Epithelial cell of prostate (primary cell): ENCODE measurements around the gene LONP1.
"Not testable (repeated sequence)": the region's sequence is repeated elsewhere in the genome, so short reads cannot be mapped to it uniquely, and the experiment has no call there.

ENCODE experiments used
- DNase-seq: peaks from one replicate; pipeline ENCODE4 v3.0.0-alpha.2; 2011; ENCODE audit warnings: low read depth, low spot score
- H3K27ac ChIP-seq: fragments of 450-650 bp; 2 replicates; pipeline ENCODE4 v1.5.1; 2017; ENCODE audit warnings: mild to moderate bottlenecking

The LONP1 gene

GRCh38 chr19:5713228-5713627 lies 6.7 kb downstream of the LONP1 start:
- no peak for DNase-seq

DNA sequence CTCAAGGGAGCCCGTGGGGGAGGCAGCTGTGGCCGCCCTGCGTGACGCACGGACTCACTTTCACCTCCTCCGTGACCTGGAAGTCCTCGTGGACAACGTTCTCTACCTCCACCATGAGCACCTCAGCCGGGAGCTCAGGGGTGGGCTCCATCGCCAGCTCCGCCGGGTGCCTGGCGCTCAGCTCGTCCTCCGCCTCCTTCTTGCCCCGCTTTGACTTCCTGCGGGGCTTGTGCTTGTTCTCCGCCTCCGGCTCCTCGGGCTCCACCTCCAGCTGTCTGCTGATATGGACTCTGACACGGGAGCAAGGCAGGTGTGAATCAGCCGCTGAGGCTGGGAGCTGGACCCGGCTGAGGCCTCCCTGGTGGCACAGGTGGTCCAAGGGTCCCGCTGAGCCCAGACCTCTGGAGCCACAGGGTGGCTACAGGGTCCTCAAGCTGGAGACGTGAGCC lies 8.2 kb downstream of the LONP1 start:
- no peak overlapping the region for H3K27ac ChIP-seq
- DNase-seq, result no peak

More at GRCh38 chr19:5713228-5713627, 6.7 kb downstream of the LONP1 start:
- no peak overlapping the region for H3K27ac ChIP-seq

DNA sequence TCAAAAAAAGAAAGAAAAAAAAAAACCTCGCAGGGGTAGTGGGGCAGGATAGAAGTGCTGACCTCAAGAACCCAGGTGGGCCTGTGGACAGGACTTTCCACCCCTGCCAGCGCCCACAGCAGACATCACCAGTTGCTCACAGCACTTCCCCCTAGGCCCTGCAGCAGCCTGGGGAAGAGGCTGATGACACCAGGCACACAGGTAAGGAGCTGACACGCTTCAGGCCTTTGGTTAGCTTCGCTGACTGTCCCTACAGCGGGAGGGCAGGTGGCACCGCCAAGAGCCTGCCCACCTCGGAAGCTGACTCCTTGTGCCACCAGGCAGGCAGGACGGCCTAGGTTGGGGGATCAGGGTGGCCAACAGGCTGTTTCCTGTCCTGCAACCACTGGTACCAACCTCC lies 8.9 kb downstream of the LONP1 start:
- DNase-seq, result no peak
- no peak overlapping the region for H3K27ac ChIP-seq

DNA sequence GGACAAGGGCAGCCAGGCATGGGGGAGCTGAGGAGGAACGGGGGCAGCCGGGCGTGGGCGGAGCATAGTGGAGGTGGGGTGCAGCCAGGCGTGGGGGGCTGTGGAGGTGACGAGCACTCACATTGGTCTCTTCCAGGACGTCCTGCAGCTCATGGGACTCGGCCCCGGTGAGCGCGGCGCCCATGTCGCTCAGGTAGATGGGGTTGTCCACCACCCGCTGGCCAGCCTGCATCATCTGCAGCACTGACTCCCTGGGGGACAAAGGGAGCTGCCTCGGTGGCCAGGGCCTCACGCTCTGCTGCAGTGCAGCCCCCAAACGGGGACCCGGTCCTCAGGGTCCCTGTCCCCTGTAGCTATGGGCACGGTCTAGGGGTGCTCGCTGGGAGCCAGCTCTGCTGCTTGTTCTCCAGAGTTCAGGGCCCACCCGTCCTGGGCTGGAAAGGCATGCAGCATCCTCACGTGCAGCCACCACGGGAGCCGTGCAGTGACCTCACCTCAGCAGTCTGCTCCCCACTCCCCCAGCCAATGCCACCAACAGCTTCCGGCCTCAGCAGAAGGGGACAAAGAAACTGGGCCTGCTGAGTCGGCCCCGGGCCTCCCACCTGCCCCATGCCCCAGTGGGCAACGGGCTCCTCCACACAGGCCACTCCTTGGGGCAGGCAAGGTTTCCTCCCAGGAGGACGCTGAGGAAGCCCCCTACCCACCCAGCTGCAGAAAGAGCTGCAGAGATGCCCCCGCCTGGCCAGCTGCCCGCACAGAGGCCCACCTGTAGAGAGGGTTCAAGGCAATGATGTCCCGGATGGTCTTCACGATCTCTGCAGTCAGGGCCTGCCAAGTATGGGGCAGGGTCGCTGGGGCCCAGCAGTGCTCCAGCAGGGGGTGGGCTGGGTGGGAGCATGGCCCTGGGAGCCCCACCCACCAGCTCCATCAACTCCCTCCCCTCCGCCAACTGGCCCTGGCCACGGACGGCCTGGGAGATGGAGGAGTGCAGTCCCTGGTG lies 12.1 kb downstream of the LONP1 start:
- H3K27ac ChIP-seq, result no peak overlapping the region
- no peak for DNase-seq

- DNase-seq, result no peak
- H3K27ac ChIP-seq, result no peak overlapping the region
Measured at GRCh38 chr19:5706876-5707573, 12.9 kb downstream of the LONP1 start.

DNA sequence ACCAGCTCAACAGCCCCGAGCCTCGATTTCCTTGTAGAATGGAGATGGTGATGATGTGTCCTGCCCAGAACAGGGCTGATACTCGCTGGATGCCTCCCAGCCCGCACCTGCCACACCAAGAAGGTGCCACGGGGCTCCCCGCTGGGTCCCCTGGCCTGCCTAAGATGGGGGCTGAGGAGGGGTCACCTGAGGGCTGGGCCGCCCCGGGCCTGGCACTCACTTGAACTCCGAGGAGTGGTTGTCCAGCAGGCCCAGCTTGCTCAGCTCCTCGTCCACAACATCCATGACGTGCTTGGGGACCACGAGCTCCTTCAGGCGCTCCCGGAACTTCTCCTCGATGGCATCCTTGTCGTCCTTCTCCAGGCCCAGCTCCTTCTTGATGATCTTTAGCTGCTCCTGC lies 14.4 kb downstream of the LONP1 start:
- no peak for DNase-seq
- H3K27ac ChIP-seq, result no peak overlapping the region

DNA sequence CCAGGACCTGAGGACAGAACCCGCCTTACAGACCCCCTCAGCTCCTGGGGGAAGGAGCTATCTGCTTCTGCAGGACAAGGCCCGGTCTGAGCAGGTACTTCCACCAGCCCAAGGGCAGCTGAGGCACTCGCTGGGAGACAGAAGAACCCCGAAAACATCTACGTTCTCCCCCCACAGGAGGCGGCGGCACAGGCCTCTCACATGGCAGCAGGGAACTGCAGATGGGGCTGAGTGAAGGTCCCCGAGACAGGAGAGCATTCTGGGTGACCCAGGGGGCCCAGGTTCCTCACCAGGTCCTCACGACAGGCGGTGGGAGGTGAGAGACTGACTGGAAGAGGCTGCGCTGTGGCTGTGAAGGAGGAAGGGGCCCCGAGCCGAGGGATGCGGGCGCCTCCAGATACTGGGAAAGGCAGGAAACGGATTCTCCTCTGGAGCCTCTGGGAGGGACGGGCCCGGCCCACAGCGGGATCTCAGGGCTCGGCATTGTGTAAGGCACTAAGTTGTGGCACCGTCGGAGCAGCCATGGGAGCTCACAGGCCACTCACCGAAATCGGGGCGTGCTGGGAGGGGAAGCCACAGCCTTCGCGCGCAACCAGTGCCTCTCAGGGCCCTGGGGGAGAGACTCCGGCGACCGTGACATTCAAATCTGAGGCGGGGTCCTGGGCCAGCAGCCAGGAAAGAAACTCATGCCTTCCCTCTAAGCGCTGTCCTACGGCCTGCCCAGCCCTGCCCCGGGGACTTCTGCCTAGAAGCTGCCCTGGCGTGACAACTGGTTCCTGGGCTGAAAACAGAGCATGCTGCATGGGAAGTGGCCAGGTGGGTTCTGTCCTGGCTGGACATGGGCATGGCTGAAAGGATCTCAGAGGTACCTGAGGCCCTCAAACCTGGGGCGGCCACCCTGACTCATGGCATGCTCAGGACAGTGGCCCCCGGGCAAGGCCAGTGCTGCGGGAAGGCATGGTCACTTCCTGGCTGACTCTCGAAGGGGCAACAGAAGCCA lies 15.8 kb downstream of the LONP1 start:
- no peak overlapping the region for H3K27ac ChIP-seq
- no peak for DNase-seq

GRCh38 chr19:5702053-5702410 lies 17.9 kb downstream of the LONP1 start:
- H3K27ac ChIP-seq, DNase-seq: not testable (repeated sequence)

DNA sequence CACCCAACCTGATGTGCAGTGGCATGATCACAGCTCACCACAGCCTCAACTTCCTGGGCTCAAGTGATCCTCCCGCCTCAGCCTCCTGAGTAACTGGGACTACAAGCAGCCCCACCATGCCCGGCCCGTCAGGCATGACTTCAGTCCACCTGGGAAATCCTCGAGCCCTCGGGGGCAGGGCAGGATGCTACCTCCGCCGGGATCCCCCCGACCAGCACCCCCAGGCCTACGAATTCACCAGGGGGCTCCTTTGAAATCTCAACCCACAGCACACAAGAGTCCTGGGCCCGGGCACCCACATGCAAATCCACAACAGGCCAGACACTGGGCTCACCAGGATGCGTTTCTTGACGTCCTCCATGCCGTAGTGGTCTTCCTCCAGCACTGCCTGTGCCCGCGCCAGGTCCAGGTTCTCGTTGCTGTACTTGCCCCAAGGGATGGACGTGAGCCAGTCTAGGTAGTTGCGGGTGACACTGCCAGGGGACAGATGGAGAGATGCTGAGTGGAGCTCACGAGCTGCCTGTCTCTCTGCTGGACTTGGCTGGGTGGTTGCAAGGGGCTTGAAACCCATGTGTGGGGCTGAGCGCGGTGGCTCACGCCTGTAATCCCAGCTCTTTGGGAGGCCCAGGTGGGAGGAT lies 19.4 kb downstream of the LONP1 start:
- H3K27ac ChIP-seq, result no peak overlapping the region
- no peak for DNase-seq

DNA sequence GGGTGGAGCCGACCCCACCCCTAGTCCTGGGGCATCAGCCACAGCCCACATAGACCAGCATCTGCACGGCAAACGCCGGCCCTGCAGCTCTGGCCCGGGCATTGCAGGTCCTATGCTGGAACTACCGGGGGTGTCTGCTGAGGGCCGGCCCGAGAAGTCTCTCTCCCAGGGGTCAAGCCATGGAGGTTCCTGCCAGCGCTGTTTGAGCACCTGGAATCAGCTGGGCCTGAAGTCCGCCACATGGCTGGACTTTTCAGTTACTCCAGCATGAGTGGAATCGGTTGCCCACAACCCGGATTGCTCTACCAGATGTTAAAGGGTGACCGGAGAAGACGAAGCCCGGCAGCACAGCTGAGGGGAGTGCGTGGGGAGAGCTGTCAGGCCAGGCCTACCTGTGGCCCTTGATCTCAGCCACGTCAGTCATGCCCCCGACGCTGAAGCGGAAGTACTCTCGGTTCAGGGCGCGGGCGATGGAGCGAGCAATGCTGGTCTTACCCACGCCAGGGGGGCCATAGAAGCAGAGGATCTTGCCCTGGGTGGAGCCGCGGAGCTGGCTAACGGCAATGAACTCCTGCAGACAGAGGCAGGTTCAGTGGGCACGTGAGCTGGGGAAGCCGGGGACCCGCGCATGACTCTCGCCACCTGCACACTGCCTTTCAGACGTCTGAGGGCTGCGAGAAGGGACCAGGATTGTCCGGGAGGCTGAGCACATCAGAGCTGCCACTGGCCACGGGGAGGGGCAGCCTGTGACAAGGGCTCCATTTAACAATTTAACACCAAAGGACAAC lies 21.1 kb downstream of the LONP1 start:
- no peak for DNase-seq
- no peak overlapping the region for H3K27ac ChIP-seq

- no peak overlapping the region for H3K27ac ChIP-seq
- no peak for DNase-seq
Measured at GRCh38 chr19:5697890-5698634, 21.9 kb downstream of the LONP1 start.

DNA sequence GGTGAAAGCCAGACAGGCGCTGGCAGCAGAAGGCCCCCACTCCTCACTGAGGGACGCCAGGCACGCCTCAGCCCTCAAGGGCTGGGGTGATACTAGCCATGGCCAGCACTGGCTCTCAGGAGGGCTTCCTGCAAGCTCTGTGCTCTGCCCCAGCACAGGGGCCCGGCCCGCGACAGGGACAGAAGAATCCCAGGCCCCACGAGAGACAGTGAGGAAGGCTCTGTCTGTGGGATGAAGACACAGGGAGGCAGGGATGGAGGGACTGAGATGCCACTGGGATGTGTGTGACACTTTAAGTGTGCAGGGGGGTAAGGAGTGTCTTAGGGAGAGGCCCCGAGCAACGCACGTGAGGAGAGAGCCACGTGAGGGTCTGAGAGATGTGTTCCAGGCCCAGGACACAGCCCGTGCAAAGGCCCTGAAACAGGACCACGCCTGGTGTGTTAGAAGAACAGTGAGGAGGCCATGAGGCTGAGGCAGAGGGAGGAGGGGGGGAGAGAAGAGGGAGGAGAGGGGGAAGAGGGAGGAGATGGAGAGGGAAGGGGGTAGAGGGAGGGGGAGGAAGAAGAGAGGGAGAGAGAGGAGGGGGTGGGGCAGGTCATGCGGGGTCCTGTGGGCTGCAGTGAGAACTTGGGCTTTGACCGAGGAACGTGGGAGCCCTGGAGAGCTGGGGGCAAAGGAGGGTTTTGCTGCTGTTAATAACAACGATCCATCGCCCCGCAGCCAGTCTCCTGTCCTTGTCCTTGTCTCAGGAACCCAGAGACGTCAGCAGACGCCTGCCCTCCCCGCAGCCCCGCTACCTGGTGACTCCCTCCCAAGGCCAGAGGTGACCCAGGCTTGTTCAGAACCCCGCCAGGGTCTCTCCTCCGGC lies 22.7 kb downstream of the LONP1 start:
- no peak overlapping the region for H3K27ac ChIP-seq
- DNase-seq, result no peak

DNA sequence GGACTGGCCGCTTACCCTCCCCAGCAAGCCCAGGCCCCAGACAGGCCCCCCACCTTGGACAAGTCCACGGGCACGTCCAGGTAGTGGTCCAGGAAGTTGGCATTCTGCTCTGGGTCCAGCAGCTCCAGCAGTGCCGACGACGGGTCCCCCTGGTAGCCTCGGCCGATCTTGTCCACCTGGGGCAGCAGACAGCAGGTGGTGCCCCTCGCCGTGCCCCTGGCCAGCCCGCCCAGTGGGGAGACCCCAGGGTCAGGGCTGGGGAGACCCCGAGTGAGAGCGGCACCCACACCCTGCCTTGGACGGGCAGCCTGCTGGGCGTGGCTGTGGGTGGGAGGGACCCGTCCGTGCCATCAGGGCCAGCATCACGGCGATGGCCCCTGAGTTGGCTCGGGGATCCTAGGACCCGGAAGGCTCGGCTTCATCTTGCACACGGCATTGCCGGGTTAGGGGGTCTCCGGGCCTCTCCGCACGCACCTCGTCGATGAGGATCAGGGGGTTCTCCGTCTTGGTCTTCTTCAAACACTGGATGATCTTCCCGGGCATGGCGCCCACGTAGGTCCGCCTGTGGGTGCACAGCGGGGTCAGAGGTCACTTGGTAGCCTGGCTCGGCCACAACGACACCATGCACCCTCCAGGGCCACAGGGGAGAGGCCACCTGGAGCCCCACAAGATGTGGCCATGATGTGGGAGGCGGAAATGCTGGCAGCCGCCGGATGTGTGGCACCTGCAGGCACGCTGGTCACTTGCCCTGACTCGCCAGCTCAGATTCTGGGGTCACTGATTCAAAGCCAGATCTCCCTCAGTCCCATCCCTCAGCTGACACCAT lies 23.5 kb downstream of the LONP1 start:
- DNase-seq, result no peak
- no peak overlapping the region for H3K27ac ChIP-seq

DNA sequence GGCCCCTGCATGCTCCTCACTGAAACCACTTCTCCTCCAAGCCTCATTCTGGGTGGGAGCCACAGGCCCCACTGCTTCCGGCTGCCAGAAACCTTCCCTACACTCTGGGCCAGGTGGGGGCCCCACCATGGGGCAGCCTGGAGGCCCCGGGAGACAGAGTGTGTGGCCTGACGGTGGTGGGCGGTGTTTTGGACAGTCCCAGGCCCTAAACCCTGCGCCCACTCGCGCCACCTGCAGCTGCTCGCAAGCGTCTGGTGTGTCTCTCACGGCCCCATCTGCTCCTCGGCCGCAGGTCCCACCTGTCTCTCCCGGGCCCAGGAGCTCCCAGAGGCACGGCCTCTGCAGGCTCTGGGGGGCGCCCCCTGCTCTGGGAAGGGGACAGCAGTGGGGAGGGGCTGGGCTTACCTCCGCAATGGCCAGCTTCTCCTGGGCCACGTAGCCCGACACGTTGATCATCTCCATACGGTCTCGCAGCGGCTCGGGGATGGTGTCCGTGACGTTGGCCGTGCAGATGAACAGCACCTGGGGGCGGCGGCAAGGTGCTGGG lies 24.2 kb downstream of the LONP1 start:
- DNase-seq, result no peak

GRCh38 chr19:5694956-5695648 lies 24.8 kb downstream of the LONP1 start:
- no peak for DNase-seq
- no peak overlapping the region for H3K27ac ChIP-seq

More for the DNA sequence above, 24.2 kb downstream of the LONP1 start:
- no peak overlapping the region for H3K27ac ChIP-seq
